ENCODE data around the gene FOXE3. TPM values are rescaled to one million over a fixed set of nuclear protein-coding genes. Genes with fewer than 3 reads are reported as not detected.

Gene FOXE3
- total RNA-seq, 1 experiment from 2014 or later = not detected

DNA sequence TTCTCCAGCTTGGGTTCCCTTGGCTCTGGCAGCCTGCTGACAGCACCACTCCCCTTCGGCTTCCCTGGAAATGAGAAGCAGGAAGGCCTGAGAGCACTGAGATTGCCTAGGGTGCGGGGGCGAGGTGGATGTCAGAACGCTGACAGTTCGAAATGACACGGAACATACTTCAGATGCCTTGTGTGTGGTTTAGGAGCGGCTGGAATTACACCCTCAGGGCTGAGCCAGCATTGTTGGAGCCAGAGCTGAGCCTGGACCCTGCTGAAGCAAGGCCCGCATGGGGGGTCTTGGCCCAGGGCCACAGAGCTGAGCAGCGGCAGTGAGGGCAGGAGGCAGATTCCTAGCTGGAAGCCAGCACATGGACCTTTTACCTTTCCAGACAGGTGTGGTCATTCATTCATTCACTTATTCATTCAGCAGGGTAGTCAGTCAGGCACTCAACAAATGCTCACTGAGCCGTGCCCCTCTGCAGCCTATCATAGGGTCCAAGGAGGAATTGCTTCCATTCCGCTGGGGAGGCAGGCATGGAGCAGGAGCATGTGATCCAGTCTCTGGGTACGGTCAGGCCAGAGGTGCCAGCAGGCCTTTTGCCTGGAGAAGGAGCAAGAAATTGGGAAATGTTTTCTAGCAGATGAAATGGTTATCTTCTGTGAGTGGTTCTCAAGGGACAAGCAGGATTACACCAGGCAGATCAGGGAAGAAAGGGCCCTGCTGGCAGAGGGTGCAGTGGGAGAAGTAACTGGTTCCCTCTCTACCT lies 6.6 kb upstream of the FOXE3 start:
- Mint-ChIP-seq H3K4me3 (no peak overlapping the region), H3K4me1 (no peaks in the 10 kb centered on the region), H3K27ac (no peak overlapping the region), H3K9me3 (no peaks in the 10 kb centered on the region), H3K27me3 (ENCODE audit: low read depth) (peaks cover 52% of the 10 kb centered on the region), H3K36me3 (no peaks in the 10 kb centered on the region)
- ATAC-seq = no peak
- TF ChIP-seq, protein P1, sequence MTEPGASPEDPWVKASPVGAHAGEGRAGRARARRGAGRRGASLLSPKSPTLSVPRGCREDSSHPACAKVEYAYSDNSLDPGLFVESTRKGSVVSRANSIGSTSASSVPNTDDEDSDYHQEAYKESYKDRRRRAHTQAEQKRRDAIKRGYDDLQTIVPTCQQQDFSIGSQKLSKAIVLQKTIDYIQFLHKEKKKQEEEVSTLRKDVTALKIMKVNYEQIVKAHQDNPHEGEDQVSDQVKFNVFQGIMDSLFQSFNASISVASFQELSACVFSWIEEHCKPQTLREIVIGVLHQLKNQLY (CRISPR knock-in tag; IDR thresholded peaks at IDR 0.05) = no peak
- TF ChIP-seq NR3C1 (CRISPR knock-in tag; conservative IDR thresholded peaks at IDR 0.05; ENCODE audit: low read depth) (no peak), FOXK1 (CRISPR knock-in tag; IDR thresholded peaks at IDR 0.05) (no peak), HMGA2 (CRISPR knock-in tag; IDR thresholded peaks at IDR 0.05) (no peak), MXD4 (CRISPR knock-in tag; IDR thresholded peaks at IDR 0.05; ENCODE audit: borderline replicate concordance) (no peak), TEAD4 (CRISPR knock-in tag; IDR thresholded peaks at IDR 0.05) (no peak), NFE2L1 (CRISPR knock-in tag; IDR thresholded peaks at IDR 0.05) (no peak), ATF1 (CRISPR knock-in tag; IDR thresholded peaks at IDR 0.05) (no peak), ZNF219 (CRISPR knock-in tag; IDR thresholded peaks at IDR 0.05; ENCODE audit: borderline replicate concordance) (no peak), FOXJ3 (CRISPR knock-in tag; IDR thresholded peaks at IDR 0.05; ENCODE audit: borderline replicate concordance) (no peak), KAT7 (CRISPR knock-in tag; IDR thresholded peaks at IDR 0.05; ENCODE audit: borderline replicate concordance) (no peak)
- TF ChIP-seq, protein P2, sequence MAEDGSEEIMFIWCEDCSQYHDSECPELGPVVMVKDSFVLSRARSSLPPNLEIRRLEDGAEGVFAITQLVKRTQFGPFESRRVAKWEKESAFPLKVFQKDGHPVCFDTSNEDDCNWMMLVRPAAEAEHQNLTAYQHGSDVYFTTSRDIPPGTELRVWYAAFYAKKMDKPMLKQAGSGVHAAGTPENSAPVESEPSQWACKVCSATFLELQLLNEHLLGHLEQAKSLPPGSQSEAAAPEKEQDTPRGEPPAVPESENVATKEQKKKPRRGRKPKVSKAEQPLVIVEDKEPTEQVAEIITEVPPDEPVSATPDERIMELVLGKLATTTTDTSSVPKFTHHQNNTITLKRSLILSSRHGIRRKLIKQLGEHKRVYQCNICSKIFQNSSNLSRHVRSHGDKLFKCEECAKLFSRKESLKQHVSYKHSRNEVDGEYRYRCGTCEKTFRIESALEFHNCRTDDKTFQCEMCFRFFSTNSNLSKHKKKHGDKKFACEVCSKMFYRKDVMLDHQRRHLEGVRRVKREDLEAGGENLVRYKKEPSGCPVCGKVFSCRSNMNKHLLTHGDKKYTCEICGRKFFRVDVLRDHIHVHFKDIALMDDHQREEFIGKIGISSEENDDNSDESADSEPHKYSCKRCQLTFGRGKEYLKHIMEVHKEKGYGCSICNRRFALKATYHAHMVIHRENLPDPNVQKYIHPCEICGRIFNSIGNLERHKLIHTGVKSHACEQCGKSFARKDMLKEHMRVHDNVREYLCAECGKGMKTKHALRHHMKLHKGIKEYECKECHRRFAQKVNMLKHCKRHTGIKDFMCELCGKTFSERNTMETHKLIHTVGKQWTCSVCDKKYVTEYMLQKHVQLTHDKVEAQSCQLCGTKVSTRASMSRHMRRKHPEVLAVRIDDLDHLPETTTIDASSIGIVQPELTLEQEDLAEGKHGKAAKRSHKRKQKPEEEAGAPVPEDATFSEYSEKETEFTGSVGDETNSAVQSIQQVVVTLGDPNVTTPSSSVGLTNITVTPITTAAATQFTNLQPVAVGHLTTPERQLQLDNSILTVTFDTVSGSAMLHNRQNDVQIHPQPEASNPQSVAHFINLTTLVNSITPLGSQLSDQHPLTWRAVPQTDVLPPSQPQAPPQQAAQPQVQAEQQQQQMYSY (CRISPR knock-in tag; IDR thresholded peaks at IDR 0.05) = no peak
- TF ChIP-seq, protein P3, sequence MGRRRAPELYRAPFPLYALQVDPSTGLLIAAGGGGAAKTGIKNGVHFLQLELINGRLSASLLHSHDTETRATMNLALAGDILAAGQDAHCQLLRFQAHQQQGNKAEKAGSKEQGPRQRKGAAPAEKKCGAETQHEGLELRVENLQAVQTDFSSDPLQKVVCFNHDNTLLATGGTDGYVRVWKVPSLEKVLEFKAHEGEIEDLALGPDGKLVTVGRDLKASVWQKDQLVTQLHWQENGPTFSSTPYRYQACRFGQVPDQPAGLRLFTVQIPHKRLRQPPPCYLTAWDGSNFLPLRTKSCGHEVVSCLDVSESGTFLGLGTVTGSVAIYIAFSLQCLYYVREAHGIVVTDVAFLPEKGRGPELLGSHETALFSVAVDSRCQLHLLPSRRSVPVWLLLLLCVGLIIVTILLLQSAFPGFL (CRISPR knock-in tag; IDR thresholded peaks at IDR 0.05; ENCODE audit: borderline replicate concordance) = no peak
- TF ChIP-seq, protein P4, sequence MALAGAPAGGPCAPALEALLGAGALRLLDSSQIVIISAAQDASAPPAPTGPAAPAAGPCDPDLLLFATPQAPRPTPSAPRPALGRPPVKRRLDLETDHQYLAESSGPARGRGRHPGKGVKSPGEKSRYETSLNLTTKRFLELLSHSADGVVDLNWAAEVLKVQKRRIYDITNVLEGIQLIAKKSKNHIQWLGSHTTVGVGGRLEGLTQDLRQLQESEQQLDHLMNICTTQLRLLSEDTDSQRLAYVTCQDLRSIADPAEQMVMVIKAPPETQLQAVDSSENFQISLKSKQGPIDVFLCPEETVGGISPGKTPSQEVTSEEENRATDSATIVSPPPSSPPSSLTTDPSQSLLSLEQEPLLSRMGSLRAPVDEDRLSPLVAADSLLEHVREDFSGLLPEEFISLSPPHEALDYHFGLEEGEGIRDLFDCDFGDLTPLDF (CRISPR knock-in tag; IDR thresholded peaks at IDR 0.05) = no peak
- TF ChIP-seq, protein P5, sequence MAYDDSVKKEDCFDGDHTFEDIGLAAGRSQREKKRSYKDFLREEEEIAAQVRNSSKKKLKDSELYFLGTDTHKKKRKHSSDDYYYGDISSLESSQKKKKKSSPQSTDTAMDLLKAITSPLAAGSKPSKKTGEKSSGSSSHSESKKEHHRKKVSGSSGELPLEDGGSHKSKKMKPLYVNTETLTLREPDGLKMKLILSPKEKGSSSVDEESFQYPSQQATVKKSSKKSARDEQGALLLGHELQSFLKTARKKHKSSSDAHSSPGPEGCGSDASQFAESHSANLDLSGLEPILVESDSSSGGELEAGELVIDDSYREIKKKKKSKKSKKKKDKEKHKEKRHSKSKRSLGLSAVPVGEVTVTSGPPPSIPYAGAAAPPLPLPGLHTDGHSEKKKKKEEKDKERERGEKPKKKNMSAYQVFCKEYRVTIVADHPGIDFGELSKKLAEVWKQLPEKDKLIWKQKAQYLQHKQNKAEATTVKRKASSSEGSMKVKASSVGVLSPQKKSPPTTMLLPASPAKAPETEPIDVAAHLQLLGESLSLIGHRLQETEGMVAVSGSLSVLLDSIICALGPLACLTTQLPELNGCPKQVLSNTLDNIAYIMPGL (CRISPR knock-in tag; IDR thresholded peaks at IDR 0.05) = no peak
- TF ChIP-seq, protein P6, sequence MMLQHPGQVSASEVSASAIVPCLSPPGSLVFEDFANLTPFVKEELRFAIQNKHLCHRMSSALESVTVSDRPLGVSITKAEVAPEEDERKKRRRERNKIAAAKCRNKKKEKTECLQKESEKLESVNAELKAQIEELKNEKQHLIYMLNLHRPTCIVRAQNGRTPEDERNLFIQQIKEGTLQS (CRISPR knock-in tag; conservative IDR thresholded peaks at IDR 0.05) = no peak
- TF ChIP-seq, protein P7, sequence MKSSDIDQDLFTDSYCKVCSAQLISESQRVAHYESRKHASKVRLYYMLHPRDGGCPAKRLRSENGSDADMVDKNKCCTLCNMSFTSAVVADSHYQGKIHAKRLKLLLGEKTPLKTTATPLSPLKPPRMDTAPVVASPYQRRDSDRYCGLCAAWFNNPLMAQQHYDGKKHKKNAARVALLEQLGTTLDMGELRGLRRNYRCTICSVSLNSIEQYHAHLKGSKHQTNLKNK (CRISPR knock-in tag; IDR thresholded peaks at IDR 0.05) = no peak
- CTCF ChIA-PET = interaction anchor here (1.1 to 3.5 kb wide), 3 partner anchors 21 to 24 kb away, joined by 4 to 10 read pairs (median 5); no protein-coding TSS in a partner anchor
- POLR2A ChIA-PET = no interaction called here
- no peak for DNase-seq (ENCODE audit: low spot score)
